Prostate gland (tissue), 2 donors: ENCODE measurements around the gene RRP1.
"Not testable (repeated sequence)": the region's sequence is repeated elsewhere in the genome, so short reads cannot be mapped to it uniquely, and the experiment has no call there.

ENCODE experiments used
- CTCF ChIP-seq, 4 experiments: fragments of 200-600 bp in 2 of 4; fragments of 450-650 bp in 2 of 4; sonication (generic) in 2 of 4; IDR thresholded peaks; 1 replicate in 3 of 4; 2 replicates in 1 of 4; pipeline ENCODE4 v1.5.1; 2016 to 2019; ENCODE audit warnings: antibody characterized with exemption in 4 of 4, mild to moderate bottlenecking in 2 of 4, moderate library complexity in 2 of 4
- POLR2A ChIP-seq: fragments of 450-650 bp; IDR thresholded peaks from one replicate; pipeline ENCODE4 v1.6.1; 2016; ENCODE audit warnings: antibody characterized with exemption, mild to moderate bottlenecking

- not testable (repeated sequence) for TF ChIP-seq POLR2A; CTCF (IDR thresholded peaks at IDR 0.05)
These were observed 55.5 kb downstream of the RRP1 start for GRCh38 chr21:43844906-43845305.
